IPS-15b (cell line): ENCODE data around the gene MDK.
A peak's percentile ranks its signal among the peaks of the same experiment; 100 is the strongest.

ENCODE experiments used
- H3K27me3 ChIP-seq: one replicate; pipeline ENCODE4 v1.6.1; 2013; ENCODE audit warnings: low read length; ENCODE audit not compliant: control insufficient read depth, insufficient read depth
- H3K36me3 ChIP-seq: one replicate; pipeline ENCODE4 v1.6.1; 2013; ENCODE audit warnings: low read length; ENCODE audit not compliant: control insufficient read depth, insufficient read depth
- H3K4me1 ChIP-seq: one replicate; pipeline ENCODE4 v1.6.1; 2013; ENCODE audit warnings: mild to moderate bottlenecking, low read length; ENCODE audit not compliant: control insufficient read depth, insufficient read depth
- H3K4me3 ChIP-seq: one replicate; pipeline ENCODE4 v1.5.1; 2013; ENCODE audit warnings: low read depth, low read length
- H3K9ac ChIP-seq: one replicate; pipeline ENCODE4 v1.6.1; 2013; ENCODE audit warnings: low read depth, mild to moderate bottlenecking, low read length
- H3K9me3 ChIP-seq: one replicate; pipeline ENCODE4 v1.6.1; 2013; ENCODE audit warnings: mild to moderate bottlenecking, low read length; ENCODE audit not compliant: control insufficient read depth, insufficient read depth

MDK gene

GRCh38 chr11:46381048-46381818 is at the start of gene MDK:
TSS of gene MDK (plus strand) at chr11:46381669. CDS start at chr11:46382058, 389 bp downstream.
- peaks cover 2% of the 10 kb centered on the region for H3K27me3 ChIP-seq
- H3K9me3 ChIP-seq: no peaks in the 10 kb centered on the region
- peaks cover 25% of the 10 kb centered on the region for H3K36me3 ChIP-seq
- H3K4me3 ChIP-seq: peak within 1 kb of the TSS; percentile 80
- H3K4me1 ChIP-seq: peaks cover 9% of the 10 kb centered on the region
- peak within 1 kb of the TSS; percentile 91 for H3K9ac ChIP-seq

GRCh38 chr11:46332093-46332567 is 49.3 kb upstream of the MDK start:
- Histone ChIP-seq H3K9ac (no peak overlapping the region), H3K27me3 (peaks cover 46% of the 10 kb centered on the region), H3K4me1 (peaks cover 27% of the 10 kb centered on the region), H3K4me3 (peak overlapping the region; percentile 59), H3K9me3 (no peaks in the 10 kb centered on the region), H3K36me3 (peaks cover 3% of the 10 kb centered on the region)

GRCh38 chr11:46332568-46333393 is 48.7 kb upstream of the MDK start:
- H3K9ac ChIP-seq: no peak overlapping the region
- H3K4me3 ChIP-seq: peak overlapping the region; percentile 59

GRCh38 chr11:46333394-46333947 is 48.0 kb upstream of the MDK start:
- peaks cover 46% of the 10 kb centered on the region for H3K27me3 ChIP-seq
- H3K9me3 ChIP-seq: no peaks in the 10 kb centered on the region
- peak overlapping the region; percentile 59 for H3K4me3 ChIP-seq
- H3K36me3 ChIP-seq: peaks cover 3% of the 10 kb centered on the region
- H3K4me1 ChIP-seq: peaks cover 39% of the 10 kb centered on the region
- H3K9ac ChIP-seq: no peak overlapping the region

More at GRCh38 chr11:46332568-46333393, 48.7 kb upstream of the MDK start:
- Histone ChIP-seq H3K4me1 (peaks cover 32% of the 10 kb centered on the region), H3K36me3 (peaks cover 3% of the 10 kb centered on the region), H3K27me3 (peaks cover 46% of the 10 kb centered on the region), H3K9me3 (no peaks in the 10 kb centered on the region)

GRCh38 chr11:46334211-46334610 is 47.3 kb upstream of the MDK start:
- H3K9me3 ChIP-seq: no peaks in the 10 kb centered on the region
- peak overlapping the region; percentile 59 for H3K4me3 ChIP-seq
- H3K36me3 ChIP-seq: peaks cover 3% of the 10 kb centered on the region
- H3K4me1 ChIP-seq: peaks cover 43% of the 10 kb centered on the region
- H3K9ac ChIP-seq: no peak overlapping the region
- peaks cover 46% of the 10 kb centered on the region for H3K27me3 ChIP-seq

- Histone ChIP-seq H3K9me3 (no peaks in the 10 kb centered on the region), H3K4me3 (no peak overlapping the region), H3K9ac (no peak overlapping the region), H3K4me1 (peaks cover 49% of the 10 kb centered on the region), H3K27me3 (peaks cover 36% of the 10 kb centered on the region), H3K36me3 (peaks cover 3% of the 10 kb centered on the region)
Observed at GRCh38 chr11:46335271-46335670, 46.2 kb upstream of the MDK start.

- Histone ChIP-seq H3K9me3 (no peaks in the 10 kb centered on the region), H3K9ac (peak overlapping the region; percentile 54), H3K4me3 (no peak overlapping the region), H3K36me3 (peaks cover 3% of the 10 kb centered on the region), H3K27me3 (peaks cover 28% of the 10 kb centered on the region), H3K4me1 (peaks cover 44% of the 10 kb centered on the region)
Observed at GRCh38 chr11:46335890-46336562, 45.4 kb upstream of the MDK start.

GRCh38 chr11:46336563-46337180 is 44.8 kb upstream of the MDK start:
- Histone ChIP-seq H3K4me1 (peaks cover 45% of the 10 kb centered on the region), H3K4me3 (no peak overlapping the region), H3K27me3 (peaks cover 22% of the 10 kb centered on the region), H3K9me3 (no peaks in the 10 kb centered on the region), H3K36me3 (peaks cover 3% of the 10 kb centered on the region), H3K9ac (no peak overlapping the region)

GRCh38 chr11:46337626-46338345 is 43.7 kb upstream of the MDK start:
- H3K9me3 ChIP-seq: no peaks in the 10 kb centered on the region
- H3K9ac ChIP-seq: no peak overlapping the region
- peaks cover 13% of the 10 kb centered on the region for H3K27me3 ChIP-seq

GRCh38 chr11:46338636-46338987 is 42.9 kb upstream of the MDK start:
- Histone ChIP-seq H3K27me3 (peaks cover 10% of the 10 kb centered on the region), H3K9me3 (no peaks in the 10 kb centered on the region), H3K4me1 (peaks cover 53% of the 10 kb centered on the region), H3K9ac (peak overlapping the region; percentile 8), H3K4me3 (peak overlapping the region; percentile 23), H3K36me3 (peaks cover 3% of the 10 kb centered on the region)

More at GRCh38 chr11:46337626-46338345, 43.7 kb upstream of the MDK start:
- Histone ChIP-seq H3K4me3 (no peak overlapping the region), H3K4me1 (peaks cover 50% of the 10 kb centered on the region), H3K36me3 (peaks cover 3% of the 10 kb centered on the region)
